Ishikawa (cell line): ENCODE data around the gene NDFIP2.

Source experiments
- CEBPB ChIP-seq: IDR thresholded peaks from 2 replicates; pipeline ENCODE4 v1.6.1; 2012
- CREB1 ChIP-seq: IDR thresholded peaks from 2 replicates; pipeline ENCODE4 v1.6.1; 2012; ENCODE audit warnings: low read depth
- EGR1 ChIP-seq: IDR thresholded peaks from 2 replicates; pipeline ENCODE4 v1.6.1; 2012
- EP300 ChIP-seq: IDR thresholded peaks from 2 replicates; pipeline ENCODE4 v1.6.1; 2012; ENCODE audit warnings: borderline replicate concordance
- FOXM1 ChIP-seq: IDR thresholded peaks from 2 replicates; pipeline ENCODE4 v1.6.1; 2012; ENCODE audit warnings: low read depth, borderline replicate concordance
- NFIC ChIP-seq: IDR thresholded peaks from 2 replicates; pipeline ENCODE4 v1.6.1; 2012
- RAD21 ChIP-seq: IDR thresholded peaks from 2 replicates; pipeline ENCODE4 v1.6.1; 2012; ENCODE audit warnings: low read depth
- TAF1 ChIP-seq: IDR thresholded peaks from 2 replicates; pipeline ENCODE4 v1.6.1; 2012; ENCODE audit warnings: low read depth, mild to moderate bottlenecking
- TCF12 ChIP-seq: IDR thresholded peaks from 2 replicates; pipeline ENCODE4 v1.6.1; 2012; ENCODE audit warnings: low read depth
- TEAD4 ChIP-seq: IDR thresholded peaks from 2 replicates; pipeline ENCODE4 v1.6.1; 2012
- YY1 ChIP-seq: IDR thresholded peaks from 2 replicates; pipeline ENCODE4 v1.6.1; 2012; ENCODE audit warnings: low read depth
- ZBTB7A ChIP-seq: IDR thresholded peaks from 2 replicates; pipeline ENCODE4 v1.6.1; 2012; ENCODE audit warnings: low read depth
- TF ChIP-seq, protein P1 (sequence below): IDR thresholded peaks from 2 replicates; pipeline ENCODE4 v1.6.1; 2012
- TF ChIP-seq, protein P2 (sequence below): IDR thresholded peaks from 2 replicates; pipeline ENCODE4 v1.6.1; 2012; ENCODE audit warnings: low read depth, mild to moderate bottlenecking
- TF ChIP-seq, protein P3 (sequence below): IDR thresholded peaks from 2 replicates; pipeline ENCODE4 v1.6.1; 2012

Gene NDFIP2

DNA sequence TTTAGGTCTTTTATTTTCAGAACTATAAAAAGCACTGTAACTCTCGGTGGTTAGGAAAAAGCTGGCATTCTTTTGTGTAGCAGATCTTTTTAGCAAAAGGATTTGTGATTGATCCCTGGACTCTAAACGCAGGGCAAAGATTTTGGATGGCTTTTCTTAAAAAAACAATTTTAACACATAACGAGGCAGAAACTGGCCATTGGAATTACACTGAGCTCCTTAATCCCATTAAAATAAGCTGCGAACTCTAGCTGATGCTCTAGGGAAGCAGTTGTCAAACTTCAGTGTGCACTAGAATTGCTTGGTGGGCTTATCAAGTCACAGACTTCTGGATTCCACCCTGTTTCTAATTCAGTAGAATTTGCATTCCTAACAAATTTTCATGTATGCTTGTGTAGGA lies 33.8 kb upstream of the NDFIP2 start:
- TF ChIP-seq, protein P1, sequence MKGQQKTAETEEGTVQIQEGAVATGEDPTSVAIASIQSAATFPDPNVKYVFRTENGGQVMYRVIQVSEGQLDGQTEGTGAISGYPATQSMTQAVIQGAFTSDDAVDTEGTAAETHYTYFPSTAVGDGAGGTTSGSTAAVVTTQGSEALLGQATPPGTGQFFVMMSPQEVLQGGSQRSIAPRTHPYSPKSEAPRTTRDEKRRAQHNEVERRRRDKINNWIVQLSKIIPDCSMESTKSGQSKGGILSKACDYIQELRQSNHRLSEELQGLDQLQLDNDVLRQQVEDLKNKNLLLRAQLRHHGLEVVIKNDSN: no peak
- TF ChIP-seq TAF1 (no peak), RAD21 (no peak)

- TF ChIP-seq TCF12 (no peak), CREB1 (no peak), EP300 (no peak), ZBTB7A (no peak), FOXM1 (no peak), NFIC (no peak), CEBPB (no peak), EGR1 (no peak), RAD21 (no peak), TAF1 (no peak)
- TF ChIP-seq, protein P2, sequence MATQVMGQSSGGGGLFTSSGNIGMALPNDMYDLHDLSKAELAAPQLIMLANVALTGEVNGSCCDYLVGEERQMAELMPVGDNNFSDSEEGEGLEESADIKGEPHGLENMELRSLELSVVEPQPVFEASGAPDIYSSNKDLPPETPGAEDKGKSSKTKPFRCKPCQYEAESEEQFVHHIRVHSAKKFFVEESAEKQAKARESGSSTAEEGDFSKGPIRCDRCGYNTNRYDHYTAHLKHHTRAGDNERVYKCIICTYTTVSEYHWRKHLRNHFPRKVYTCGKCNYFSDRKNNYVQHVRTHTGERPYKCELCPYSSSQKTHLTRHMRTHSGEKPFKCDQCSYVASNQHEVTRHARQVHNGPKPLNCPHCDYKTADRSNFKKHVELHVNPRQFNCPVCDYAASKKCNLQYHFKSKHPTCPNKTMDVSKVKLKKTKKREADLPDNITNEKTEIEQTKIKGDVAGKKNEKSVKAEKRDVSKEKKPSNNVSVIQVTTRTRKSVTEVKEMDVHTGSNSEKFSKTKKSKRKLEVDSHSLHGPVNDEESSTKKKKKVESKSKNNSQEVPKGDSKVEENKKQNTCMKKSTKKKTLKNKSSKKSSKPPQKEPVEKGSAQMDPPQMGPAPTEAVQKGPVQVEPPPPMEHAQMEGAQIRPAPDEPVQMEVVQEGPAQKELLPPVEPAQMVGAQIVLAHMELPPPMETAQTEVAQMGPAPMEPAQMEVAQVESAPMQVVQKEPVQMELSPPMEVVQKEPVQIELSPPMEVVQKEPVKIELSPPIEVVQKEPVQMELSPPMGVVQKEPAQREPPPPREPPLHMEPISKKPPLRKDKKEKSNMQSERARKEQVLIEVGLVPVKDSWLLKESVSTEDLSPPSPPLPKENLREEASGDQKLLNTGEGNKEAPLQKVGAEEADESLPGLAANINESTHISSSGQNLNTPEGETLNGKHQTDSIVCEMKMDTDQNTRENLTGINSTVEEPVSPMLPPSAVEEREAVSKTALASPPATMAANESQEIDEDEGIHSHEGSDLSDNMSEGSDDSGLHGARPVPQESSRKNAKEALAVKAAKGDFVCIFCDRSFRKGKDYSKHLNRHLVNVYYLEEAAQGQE: no peak
- TF ChIP-seq, protein P1: no peak
Observed at GRCh38 chr13:79447741-79448140, 33.2 kb upstream of the NDFIP2 start.

- TF ChIP-seq, protein P3, sequence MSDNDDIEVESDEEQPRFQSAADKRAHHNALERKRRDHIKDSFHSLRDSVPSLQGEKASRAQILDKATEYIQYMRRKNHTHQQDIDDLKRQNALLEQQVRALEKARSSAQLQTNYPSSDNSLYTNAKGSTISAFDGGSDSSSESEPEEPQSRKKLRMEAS: no peak
- TF ChIP-seq, protein P2: no peak
- TF ChIP-seq TAF1 (no peak), RAD21 (no peak), TCF12 (no peak), CREB1 (no peak), TEAD4 (no peak), EP300 (no peak), CEBPB (no peak), EGR1 (no peak), YY1 (no peak), FOXM1 (no peak), NFIC (no peak), ZBTB7A (no peak)
- TF ChIP-seq, protein P1: no peak
Observed at GRCh38 chr13:79448413-79448812, 32.5 kb upstream of the NDFIP2 start.

GRCh38 chr13:79450110-79450509 lies 30.8 kb upstream of the NDFIP2 start:
- TF ChIP-seq EP300 (no peak), ZBTB7A (no peak), TAF1 (no peak), TEAD4 (no peak), CEBPB (no peak), CREB1 (no peak), TCF12 (no peak), RAD21 (no peak), EGR1 (no peak), NFIC (no peak), YY1 (no peak), FOXM1 (no peak)
- TF ChIP-seq, protein P3: no peak
- TF ChIP-seq, protein P2: no peak
- TF ChIP-seq, protein P1: no peak
